H1 (cell line): Measurements from ENCODE around the gene EFEMP2. TPM values are rescaled to one million over a fixed set of nuclear protein-coding genes. Genes with fewer than 3 reads are reported as not detected.

ENCODE experiments used
- CTCF ChIA-PET: fragments of 300-600 bp; sonication (Branson Sonifier 250); formaldehyde crosslinking; loops from one replicate; lab custom pipeline; 2021; ENCODE audit not compliant: partially characterized antibody; lab: Charles Lee
- POLR2A ChIA-PET: fragments of 300-600 bp; sonication (Branson Sonifier 250); formaldehyde crosslinking; loops from one replicate; lab custom pipeline; 2021; ENCODE audit warnings: inconsistent platforms; ENCODE audit not compliant: partially characterized antibody; lab: Charles Lee
- DNase-seq, 2 experiments: peaks; one replicate each; pipeline versions ENCODE4 v3.0.0 to v3.0.0-alpha.2; 2010 to 2022; ENCODE audit warnings: low spot score in 2 of 2, low read depth in 1 of 2, mixed read lengths in 1 of 2
- FAIRE-seq: peaks from 2 replicates; lab custom pipeline; 2011; peaks lifted over from hg19 to GRCh38; lab: Jason Lieb, UNC
- H2AFZ ChIP-seq: 2 replicates; pipeline ENCODE4 v1.8.1; 2012; ENCODE audit warnings: low read length, inconsistent platforms
- H2AK5ac ChIP-seq: 2 replicates; pipeline ENCODE4 v1.6.1; 2013; ENCODE audit warnings: low read depth, low read length
- H2BK120ac ChIP-seq: replicated peaks from 2 replicates; pipeline ENCODE3; 2013; ENCODE audit warnings: low read depth, low read length, inconsistent platforms
- H2BK12ac ChIP-seq: 2 replicates; pipeline ENCODE4 v1.6.1; 2013; ENCODE audit warnings: low read depth, low read length
- H2BK15ac ChIP-seq: 2 replicates; pipeline ENCODE4 v1.6.1; 2013; ENCODE audit warnings: low read length
- H2BK20ac ChIP-seq: 2 replicates; pipeline ENCODE4 v1.6.1; 2013; ENCODE audit warnings: low read length
- H2BK5ac ChIP-seq: 2 replicates; pipeline ENCODE4 v1.6.1; 2013; ENCODE audit warnings: low read depth, low read length
- H3K14ac ChIP-seq: 2 replicates; pipeline ENCODE4 v1.6.1; 2013; ENCODE audit warnings: inconsistent platforms; ENCODE audit not compliant: insufficient read length
- H3K18ac ChIP-seq: 2 replicates; pipeline ENCODE4 v1.6.1; 2013; ENCODE audit warnings: low read length; ENCODE audit errors: extremely low read depth
- H3K23ac ChIP-seq: 2 replicates; pipeline ENCODE4 v1.6.1; 2013; ENCODE audit warnings: inconsistent platforms; ENCODE audit not compliant: insufficient read length
- H3K23me2 ChIP-seq: 2 replicates; pipeline ENCODE4 v1.6.1; 2013; ENCODE audit warnings: low read depth, low read length
- H3K27ac ChIP-seq: 2 replicates; pipeline ENCODE4 v1.6.1; 2011; ENCODE audit warnings: low read depth, low read length, inconsistent platforms
- H3K27me3 ChIP-seq, 4 experiments: replicated peaks in 1 of 4; 1 replicate in 1 of 4; 2 replicates in 3 of 4; pipeline versions ENCODE4 v1.6.1 to v1.8.1; 2011 to 2013; ENCODE audit warnings: low read length in 3 of 4, mild to moderate bottlenecking in 3 of 4, inconsistent platforms in 2 of 4, mixed read lengths in 2 of 4, moderate library complexity in 1 of 4; ENCODE audit not compliant: control insufficient read depth in 3 of 4, insufficient read depth in 3 of 4; ENCODE audit errors: extremely low read depth in 1 of 4
- H3K36me3 ChIP-seq, 4 experiments: 2 replicates each; pipeline versions ENCODE4 v1.6.1 to v1.8.1; 2011 to 2013; ENCODE audit warnings: mild to moderate bottlenecking in 4 of 4, low read length in 3 of 4, moderate library complexity in 2 of 4, control low read depth in 1 of 4, inconsistent platforms in 1 of 4; ENCODE audit not compliant: insufficient read depth in 4 of 4, control insufficient read depth in 2 of 4
- H3K4ac ChIP-seq: replicated peaks from 2 replicates; pipeline ENCODE3; 2013; ENCODE audit warnings: low read length, low read depth, mixed read lengths, inconsistent platforms; ENCODE audit not compliant: insufficient read length
- H3K4me1 ChIP-seq, 4 experiments: replicated peaks in 1 of 4; 1 replicate in 1 of 4; 2 replicates in 3 of 4; pipeline versions ENCODE4 v1.6.1 to v1.8.1; 2011 to 2013; ENCODE audit warnings: low read length in 3 of 4, inconsistent platforms in 2 of 4, mixed read lengths in 1 of 4; ENCODE audit not compliant: insufficient read depth in 4 of 4, control insufficient read depth in 3 of 4
- H3K4me2 ChIP-seq, 2 experiments: 2 replicates each; pipeline versions ENCODE4 v1.6.1 to v1.8.1; 2011 to 2013; ENCODE audit warnings: low read depth in 2 of 2, low read length in 2 of 2, control low read depth in 1 of 2, inconsistent platforms in 1 of 2, mild to moderate bottlenecking in 1 of 2; ENCODE audit not compliant: insufficient read depth in 1 of 2
- H3K4me3 ChIP-seq, 4 experiments: fragments of 200-600, 300-600 bp in 1 of 4; sonication (generic), shearing (Covaris generic), sonication (Bioruptor Twin) in 1 of 4; 2 replicates each; pipeline versions ENCODE4 v1.5.1 to v1.8.1; 2011 to 2016; ENCODE audit warnings: low read length in 4 of 4, low read depth in 3 of 4, control low read depth in 2 of 4, inconsistent platforms in 2 of 4, mild to moderate bottlenecking in 2 of 4, mixed read lengths in 1 of 4, moderate library complexity in 1 of 4; ENCODE audit not compliant: insufficient read depth in 2 of 4; ENCODE audit errors: extremely low read depth in 1 of 4
- H3K56ac ChIP-seq: replicated peaks from 2 replicates; pipeline ENCODE3; 2013; ENCODE audit warnings: low read depth, mild to moderate bottlenecking, mixed read lengths, low read length, inconsistent platforms; ENCODE audit not compliant: insufficient read length
- H3K79me1 ChIP-seq: 2 replicates; pipeline ENCODE4 v1.6.1; 2013; ENCODE audit warnings: low read depth, low read length, control low read depth
- H3K79me2 ChIP-seq, 2 experiments: 2 replicates each; pipeline versions ENCODE4 v1.6.1 to v1.8.1; 2012 to 2013; ENCODE audit warnings: low read length in 2 of 2, mild to moderate bottlenecking in 2 of 2, inconsistent platforms in 1 of 2; ENCODE audit not compliant: insufficient read depth in 2 of 2, control insufficient read depth in 1 of 2
- H3K9ac ChIP-seq, 4 experiments: replicated peaks in 1 of 4; 1 replicate in 1 of 4; 2 replicates in 3 of 4; pipeline versions ENCODE4 v1.6.1 to v1.8.1; 2011 to 2013; ENCODE audit warnings: low read depth in 3 of 4, low read length in 3 of 4, control low read depth in 2 of 4, mild to moderate bottlenecking in 2 of 4, moderate library complexity in 2 of 4, inconsistent platforms in 1 of 4; ENCODE audit errors: extremely low read depth in 1 of 4
- H3K9me3 ChIP-seq, 2 experiments: 2 replicates each; pipeline versions ENCODE4 v1.6.1 to v1.8.1; 2012 to 2013; ENCODE audit warnings: mild to moderate bottlenecking in 2 of 2, moderate library complexity in 2 of 2, control low read depth in 1 of 2, inconsistent platforms in 1 of 2, low read depth in 1 of 2, low read length in 1 of 2, mixed read lengths in 1 of 2; ENCODE audit not compliant: insufficient read depth in 2 of 2
- H4K20me1 ChIP-seq, 2 experiments: replicated peaks in 1 of 2; 2 replicates each; pipeline versions ENCODE3 to v1.8.1; 2011 to 2013; ENCODE audit warnings: inconsistent platforms in 2 of 2, low read length in 2 of 2, mild to moderate bottlenecking in 1 of 2; ENCODE audit not compliant: insufficient read depth in 2 of 2, control insufficient read depth in 1 of 2
- H4K5ac ChIP-seq: 2 replicates; pipeline ENCODE4 v1.6.1; 2013; ENCODE audit warnings: low read length, low read depth, mixed read lengths, inconsistent platforms; ENCODE audit not compliant: insufficient read length
- H4K8ac ChIP-seq: 2 replicates; pipeline ENCODE4 v1.8.0; 2013; ENCODE audit warnings: mild to moderate bottlenecking, moderate library complexity, low read length, inconsistent platforms; ENCODE audit not compliant: insufficient read depth; ENCODE audit errors: extremely low read depth
- H4K91ac ChIP-seq: replicated peaks from 2 replicates; pipeline ENCODE3; 2013; ENCODE audit warnings: low read length, mixed read lengths, inconsistent platforms; ENCODE audit not compliant: insufficient read length
- ATF2 ChIP-seq: IDR thresholded peaks from 2 replicates; pipeline ENCODE4 v1.6.1; 2012; ENCODE audit warnings: low read length, inconsistent platforms
- BCL11A ChIP-seq, 2 experiments: IDR thresholded peaks; one replicate each; pipeline ENCODE4 v1.6.1; 2011; ENCODE audit warnings: low read depth in 2 of 2, low read length in 2 of 2, mild to moderate bottlenecking in 2 of 2
- JUN ChIP-seq: IDR thresholded peaks from 2 replicates; pipeline ENCODE4 v1.6.1; 2011; ENCODE audit warnings: low read depth, mild to moderate bottlenecking, improper control_type of control experiment, low read length
- NRF1 ChIP-seq: IDR thresholded peaks from 2 replicates; pipeline ENCODE4 v1.6.1; 2011; ENCODE audit warnings: mild to moderate bottlenecking, low read depth, low read length, improper control_type of control experiment
- PHF8 ChIP-seq: fragments of 200-600 bp; sonication (generic); conservative IDR thresholded peaks from 2 replicates; pipeline ENCODE4 v1.7.1; 2012; ENCODE audit warnings: low read depth, mild to moderate bottlenecking, inconsistent platforms, low read length, moderate library complexity
- POLR2AphosphoS5 ChIP-seq: IDR thresholded peaks from 2 replicates; pipeline ENCODE4 v1.6.1; 2011; ENCODE audit warnings: low read depth, low read length
- POU5F1 ChIP-seq: IDR thresholded peaks from 2 replicates; pipeline ENCODE4 v1.6.1; 2011; ENCODE audit warnings: low read depth, mild to moderate bottlenecking, low read length, moderate library complexity
- RBBP5 ChIP-seq: IDR thresholded peaks from 2 replicates; pipeline ENCODE4 v1.7.1; 2012; ENCODE audit warnings: low read depth, mild to moderate bottlenecking, inconsistent platforms, low read length, moderate library complexity, borderline replicate concordance
- SIN3A ChIP-seq, 2 experiments: IDR thresholded peaks in 1 of 2; conservative IDR thresholded peaks in 1 of 2; 2 replicates each; pipeline ENCODE4 v1.6.1; 2011 to 2012; ENCODE audit warnings: low read length in 2 of 2, improper control_type of control experiment in 1 of 2, low read depth in 1 of 2, mild to moderate bottlenecking in 1 of 2
- SIRT6 ChIP-seq: IDR thresholded peaks from one replicate; pipeline ENCODE4 v1.7.1; 2012; ENCODE audit warnings: low read length, inconsistent platforms
- SIX5 ChIP-seq: IDR thresholded peaks from 2 replicates; pipeline ENCODE4 v1.6.1; 2011; ENCODE audit warnings: mild to moderate bottlenecking, low read depth, low read length
- SRF ChIP-seq: IDR thresholded peaks from 2 replicates; pipeline ENCODE4 v1.6.1; 2011; ENCODE audit warnings: mild to moderate bottlenecking, low read depth, low read length, moderate library complexity
- WGBS, 2 experiments: shearing (Covaris generic) in 1 of 2; methylation state at CpG; one replicate each; pipeline versions ENCODE4 v1.1.6 to v1.1.7; 2013 to 2015; ENCODE audit warnings: low lambda C conversion rate in 2 of 2, mixed read lengths in 2 of 2, inconsistent platforms in 1 of 2, low coverage in 1 of 2, missing lambda C conversion rate in 1 of 2; ENCODE audit not compliant: insufficient replicate concordance in 2 of 2, insufficient coverage in 1 of 2, insufficient read length in 1 of 2; ENCODE audit errors: extremely low coverage in 1 of 2, missing lambda C conversion rate in 1 of 2; 5-methylcytosine and 5-hydroxymethylcytosine counted together
- polyA plus RNA-seq, 7 experiments: library from polyadenylated mRNA; depleted of rRNA in 3 of 7; stranded (reverse) in 5 of 7; unstranded in 2 of 7; fragments of >200 nt in 5 of 7; fragments of 200-250 nt in 2 of 7; gene quantifications; 1 replicate in 5 of 7; 2 replicates in 1 of 7; 4 replicates in 1 of 7; pipeline versions ENCODE4 v1.2.1 to v1.2.3, GENCODE V29; 2011 to 2013; ENCODE audit warnings: missing spikeins in 2 of 7, mixed read lengths in 2 of 7
- total RNA-seq: library from RNA; stranded (reverse); fragmentation: NEBNext Ultra II Directional; extraction: Animal tissue kit (Norgen Biotek cat#: 25700); gene quantifications from 2 replicates; pipeline ENCODE4 v1.2.1, GENCODE V29; 2021

The EFEMP2 gene
- total and polyA plus RNA-seq, 2 of the 8 experiments (the other 6 are each of a cell fraction or from before 2014, with no cell fraction given), result 8.8 to 17.2 TPM

GRCh38 chr11:65894034-65894591 is 21.5 kb upstream of the EFEMP2 start:
- Histone ChIP-seq H3K56ac (no peak overlapping the region), H2BK5ac (no peak overlapping the region), H3K36me3 (no peaks in the 10 kb centered on the region), H2BK120ac (no peak overlapping the region), H3K27ac (no peak overlapping the region), H4K5ac (no peak overlapping the region), H2BK15ac (no peak overlapping the region), H2AK5ac (no peak overlapping the region), H2BK20ac (no peak overlapping the region), H3K4me2 (no peak overlapping the region), H2BK12ac (no peak overlapping the region), H3K79me1 (no peaks in the 10 kb centered on the region; the same call in 1 of the 2 replicates), H3K27me3 (peaks cover 4 to 24% (median 19%) of the 10 kb centered on the region in 4 experiments), H3K4me1 (peaks cover 0 to 23% (median 10%) of the 10 kb centered on the region in 4 experiments; a peak in 5 of 7 replicates), H3K14ac (no peak overlapping the region), H2AFZ (no peak overlapping the region), H3K18ac (no peak overlapping the region), H3K23me2 (peaks cover 17% of the 10 kb centered on the region), H3K9ac (no peak overlapping the region), H3K9me3 (no peaks in the 10 kb centered on the region), H3K4ac (no peak overlapping the region), H3K79me2 (no peaks in the 10 kb centered on the region), H3K4me3 (no peak overlapping the region), H3K23ac (no peak overlapping the region), H4K91ac (no peak overlapping the region), H4K20me1 (peaks cover 0 to 4% of the 10 kb centered on the region in 2 experiments), H4K8ac (no peak overlapping the region)
- ChIA-PET CTCF (interaction anchor here (0.6 to 19.6 kb wide), 13 partner anchors 8 to 958 kb away, joined by 3 to 283 read pairs (median 4); partner anchors contain the start of gene EFEMP2), POLR2A (interaction anchor here (0.7 to 39.7 kb wide), 7 partner anchors 9 to 174 kb away, joined by 3 to 1071 read pairs (median 5); partner anchors contain the start of genes C11orf68, CFL1, EFEMP2 and MUS81)
- FAIRE-seq (no peak), DNase-seq (no peak)
- 93% methylated on average over 15 of the region's 16 CpGs; no CpG with 5 or more reads in 1 of the 2 experiments for WGBS, 2 experiments
- TF ChIP-seq ATF2 (no peak), SIRT6 (no peak), JUN (no peak), RBBP5 (no peak), PHF8 (no peak), SIN3A (conservative IDR thresholded peaks at IDR 0.05 in 1 of 2, IDR thresholded peaks at IDR 0.05 in 1 of 2; ENCODE audit: low read depth in 1 of 2, low read length in 2 of 2) (no peak), NRF1 (no peak), SIX5 (no peak), BCL11A (IDR thresholded peaks at IDR 0.05; ENCODE audit: low read depth in 2 of 2, low read length in 2 of 2) (no peak), SRF (no peak), POLR2AphosphoS5 (no peak), POU5F1 (no peak)
